ENCODE data around the gene METTL23. TPM values are rescaled to one million over a fixed set of nuclear protein-coding genes. Genes with fewer than 3 reads are reported as not detected.

Gene METTL23, protein sequence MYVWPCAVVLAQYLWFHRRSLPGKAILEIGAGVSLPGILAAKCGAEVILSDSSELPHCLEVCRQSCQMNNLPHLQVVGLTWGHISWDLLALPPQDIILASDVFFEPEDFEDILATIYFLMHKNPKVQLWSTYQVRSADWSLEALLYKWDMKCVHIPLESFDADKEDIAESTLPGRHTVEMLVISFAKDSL
- 22.0 to 25.6 TPM (median 22.1 TPM) in 3 replicates for total RNA-seq

- peak; percentile 67 for TF ChIP-seq CTCF (IDR thresholded peaks at IDR 0.05; ENCODE audit: unreplicated experiment)
- no peaks in the 10 kb centered on the region for H3K9me3 Mint-ChIP-seq
- DNase-seq (ENCODE audit: low spot score in 2 of 2, unreplicated experiment in 2 of 2): peak; percentile 67 to 78
- peak within 1 kb of the TSS; percentile 98 for H3K4me3 Mint-ChIP-seq
- H3K36me3 Mint-ChIP-seq: peaks cover 15% of the 10 kb centered on the region
- H3K27ac Mint-ChIP-seq: peak within 1 kb of the TSS; percentile 99
- H3K27me3 Mint-ChIP-seq (ENCODE audit: low read depth): no peaks in the 10 kb centered on the region
- peaks cover 22% of the 10 kb centered on the region for H3K4me1 Mint-ChIP-seq
Measured at GRCh38 chr17:76726776-76727718, at the start of gene METTL23. Gene METTL23 (plus strand): TSS chr17:76726839. CDS start chr17:76729711, 2,872 bp downstream.

DNA sequence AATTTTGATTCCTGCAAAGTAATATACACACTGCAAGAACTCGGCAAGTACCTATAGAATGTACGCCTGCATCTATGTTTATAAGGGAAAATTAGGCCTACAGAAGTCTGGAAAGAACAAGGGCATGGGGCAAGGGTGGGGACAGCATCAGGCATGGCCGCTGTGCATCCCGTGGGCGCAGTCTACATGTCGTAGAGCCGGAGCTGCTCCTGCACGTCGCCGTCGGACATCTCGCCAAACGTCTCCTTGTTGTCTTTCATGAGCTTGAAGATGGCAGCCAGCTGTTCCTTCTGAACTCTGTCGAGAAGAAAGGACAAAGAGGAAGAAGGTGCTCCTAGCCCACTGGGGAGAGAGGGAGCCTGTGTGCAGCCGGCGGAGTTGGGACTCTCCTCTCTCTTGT lies 49.2 kb upstream of the METTL23 start:
- no peak for TF ChIP-seq CTCF (IDR thresholded peaks at IDR 0.05; ENCODE audit: unreplicated experiment)
- Mint-ChIP-seq H3K4me1 (peaks cover 25% of the 10 kb centered on the region), H3K4me3 (no peak overlapping the region), H3K9me3 (no peaks in the 10 kb centered on the region), H3K27me3 (ENCODE audit: low read depth) (no peaks in the 10 kb centered on the region), H3K36me3 (peaks cover 2% of the 10 kb centered on the region), H3K27ac (no peak overlapping the region)
- no peak for DNase-seq (ENCODE audit: low spot score in 2 of 2, unreplicated experiment in 2 of 2)

DNA sequence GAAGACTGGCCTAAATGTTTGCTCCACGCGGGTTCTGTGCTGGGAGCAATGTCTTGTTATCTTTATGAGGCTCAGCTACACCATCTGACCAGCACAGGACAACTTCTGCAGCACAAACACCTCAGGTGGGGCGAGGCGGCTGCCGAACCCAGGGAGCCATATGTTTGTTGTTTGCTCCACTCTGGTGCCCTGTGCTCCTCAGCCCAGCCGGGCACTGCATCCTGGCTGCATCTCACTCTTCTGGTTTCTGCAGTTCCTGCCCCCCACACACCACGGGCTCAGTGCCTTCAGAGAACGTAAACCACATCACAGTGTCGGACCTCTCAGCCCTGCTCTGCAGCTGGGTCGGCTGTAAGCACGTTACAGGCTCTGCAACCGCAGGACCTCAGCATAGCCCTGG lies 48.3 kb upstream of the METTL23 start:
- no peak overlapping the region for H3K4me3 Mint-ChIP-seq
- TF ChIP-seq CTCF (IDR thresholded peaks at IDR 0.05; ENCODE audit: unreplicated experiment): no peak
- H3K36me3 Mint-ChIP-seq: peaks cover 2% of the 10 kb centered on the region
- H3K27ac Mint-ChIP-seq: no peak overlapping the region
- no peak for DNase-seq (ENCODE audit: low spot score in 2 of 2, unreplicated experiment in 2 of 2)
- no peaks in the 10 kb centered on the region for H3K27me3 Mint-ChIP-seq (ENCODE audit: low read depth)
- H3K9me3 Mint-ChIP-seq: no peaks in the 10 kb centered on the region
- peaks cover 16% of the 10 kb centered on the region for H3K4me1 Mint-ChIP-seq

DNA sequence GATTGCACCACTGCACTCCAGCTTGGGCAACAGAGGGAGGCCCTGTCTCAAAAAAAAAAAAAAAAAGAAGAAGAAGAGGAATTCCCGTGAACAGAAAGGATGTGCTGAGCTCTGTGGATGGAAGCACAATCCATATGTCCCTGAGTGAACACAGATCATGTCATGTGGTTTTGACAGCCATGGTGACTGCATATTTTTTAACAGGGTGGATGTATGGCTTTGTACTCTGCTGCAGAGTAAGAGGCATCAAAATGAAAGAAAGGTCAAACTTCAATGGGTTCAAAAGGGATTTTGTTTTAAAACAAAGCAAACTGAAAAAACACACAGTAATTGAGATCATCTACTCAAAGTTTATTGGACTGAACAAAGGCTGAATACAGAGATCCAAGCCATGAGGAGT lies 47.4 kb upstream of the METTL23 start:
- H3K27me3 Mint-ChIP-seq (ENCODE audit: low read depth): no peaks in the 10 kb centered on the region
- no peak for DNase-seq (ENCODE audit: low spot score in 2 of 2, unreplicated experiment in 2 of 2)
- no peaks in the 10 kb centered on the region for H3K9me3 Mint-ChIP-seq
- no peak overlapping the region for H3K27ac Mint-ChIP-seq
- peaks cover 14% of the 10 kb centered on the region for H3K4me1 Mint-ChIP-seq
- peaks cover 2% of the 10 kb centered on the region for H3K36me3 Mint-ChIP-seq
- TF ChIP-seq CTCF (IDR thresholded peaks at IDR 0.05; ENCODE audit: unreplicated experiment): no peak
- no peak overlapping the region for H3K4me3 Mint-ChIP-seq

DNA sequence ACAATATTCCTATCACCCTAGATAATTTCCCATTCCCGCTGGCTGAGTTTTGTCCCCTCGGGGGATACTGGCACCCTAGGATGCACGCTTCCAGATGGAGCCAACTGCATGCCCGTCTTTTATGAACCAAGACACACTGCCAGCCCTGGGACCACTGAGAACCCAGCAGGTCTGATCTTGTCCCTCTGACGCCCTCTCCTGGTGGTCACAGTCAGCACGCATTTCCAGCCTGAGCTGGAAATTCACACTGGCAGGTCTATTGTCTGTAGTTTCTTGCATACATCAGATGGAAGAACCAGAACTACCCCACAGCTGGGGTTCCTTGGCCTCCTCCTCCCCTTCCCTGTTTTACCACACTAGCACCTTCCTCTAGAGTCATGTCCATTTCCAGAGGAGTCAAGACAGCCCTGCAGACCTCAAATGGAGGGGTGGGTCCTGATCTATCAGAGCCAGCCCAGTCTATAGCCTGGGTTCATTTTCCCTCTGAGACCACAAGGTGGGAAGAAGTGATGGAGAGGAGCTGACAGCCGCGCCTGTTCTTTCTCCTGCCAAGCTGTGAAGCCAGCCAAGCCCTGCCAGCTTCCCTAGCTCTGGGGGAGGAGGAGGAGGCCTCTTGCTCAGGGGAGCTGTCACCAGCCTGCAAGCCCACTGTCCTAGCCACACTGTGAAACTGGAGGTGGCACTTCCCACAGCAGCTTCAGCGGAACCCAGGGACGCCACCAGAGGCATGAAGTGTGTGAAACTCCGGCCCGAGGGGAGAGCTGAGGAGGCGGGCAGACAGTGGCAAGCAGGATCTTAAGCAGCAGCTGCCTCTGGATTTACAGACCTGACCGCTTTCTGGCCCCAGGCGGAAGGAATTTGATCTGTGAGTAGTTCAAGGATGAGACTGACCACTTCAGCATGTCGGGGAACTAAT lies 45.2 kb upstream of the METTL23 start:
- Mint-ChIP-seq H3K9me3 (no peaks in the 10 kb centered on the region), H3K36me3 (peaks cover 2% of the 10 kb centered on the region), H3K4me1 (peaks cover 16% of the 10 kb centered on the region), H3K27me3 (ENCODE audit: low read depth) (no peaks in the 10 kb centered on the region), H3K4me3 (no peak overlapping the region), H3K27ac (peak overlapping the region; percentile 57)
- peak; percentile 62 for TF ChIP-seq CTCF (IDR thresholded peaks at IDR 0.05; ENCODE audit: unreplicated experiment)
- DNase-seq (ENCODE audit: low spot score in 2 of 2, unreplicated experiment in 2 of 2): peak; percentile 58 to 80
